Ovary (tissue), 9 donors: Measurements from ENCODE around the gene IMPA2. TPM values are rescaled to one million over a fixed set of nuclear protein-coding genes. Genes with fewer than 3 reads are reported as not detected.

ENCODE experiments used
- DNase-seq, 5 donors: peaks; one replicate each; pipeline ENCODE4 v3.0.0-alpha.2; 2019 to 2020
- H3K27ac ChIP-seq, 2 donors: fragments of 200-600 bp; one replicate each; pipeline versions ENCODE4 v1.5.1 to v1.8.0; 2019 to 2022
- H3K27me3 ChIP-seq: fragments of 200-600 bp; one replicate; pipeline ENCODE4 v1.8.0; 2022
- H3K36me3 ChIP-seq: fragments of 200-600 bp; sonication (generic); one replicate; pipeline ENCODE4 v1.5.1; 2019
- H3K4me1 ChIP-seq: one replicate; pipeline ENCODE4 v1.8.1; 2013; ENCODE audit warnings: mild to moderate bottlenecking, moderate library complexity; ENCODE audit not compliant: insufficient read depth
- H3K4me3 ChIP-seq: fragments of 200-600 bp; sonication (generic); one replicate; pipeline ENCODE4 v1.5.1; 2017
- H3K9me3 ChIP-seq, 2 donors: fragments of 200-600 bp in 1 of 2; sonication (generic) in 1 of 2; one replicate each; pipeline versions ENCODE4 v1.5.1 to v1.8.1; 2013 to 2019; ENCODE audit warnings: mild to moderate bottlenecking in 1 of 2, moderate library complexity in 1 of 2
- CTCF ChIP-seq, 3 donors: fragments of 450-650 bp in 2 of 3; fragments of 200-600 bp in 1 of 3; IDR thresholded peaks; one replicate each; pipeline versions ENCODE4 v1.5.1 to v1.8.0; 2016 to 2022; ENCODE audit warnings: antibody characterized with exemption in 3 of 3, mild to moderate bottlenecking in 1 of 3
- EP300 ChIP-seq: sonication (generic); formaldehyde crosslinking; IDR thresholded peaks from one replicate; pipeline ENCODE4 v1.6.1; 2017; ENCODE audit warnings: antibody characterized with exemption
- POLR2A ChIP-seq: fragments of 450-650 bp; IDR thresholded peaks from one replicate; pipeline ENCODE4 v1.6.1; 2017; ENCODE audit warnings: antibody characterized with exemption, mild to moderate bottlenecking, moderate library complexity
- WGBS, 3 donors: extraction: QIAGEN DNeasy Blood & Tissue Kit in 1 of 3; methylation state at CpG; one replicate each; pipeline versions ENCODE4 v1.1.5 to v1.1.7; 2013 to 2017; 5-methylcytosine and 5-hydroxymethylcytosine counted together
- intact Hi-C, 4 donors: fragments of 100-400 bp; cut with DNase I; formaldehyde crosslinking; loops; one replicate each; pipeline versions ENCODE4 v1.11.0 to v1.15.1; 2022 to 2023
- polyA plus RNA-seq, 2 donors: library from polyadenylated mRNA; stranded (reverse); fragments of 200-250 nt in 1 of 2; fragments of 350-450 nt in 1 of 2; fragmentation: Illumina TruSeq in 1 of 2; extraction: RNeasy Lipid Tissue Mini Kit (QIAGEN cat#74804) in 1 of 2; gene quantifications; one replicate each; pipeline ENCODE4 v1.2.3, GENCODE V29; 2013 to 2014
- total RNA-seq, 7 donors: library from RNA; depleted of rRNA in 2 of 7; stranded (reverse); fragments of >200 nt in 2 of 7; fragmentation: NEBNext Ultra II Directional in 3 of 7; extraction: Animal tissue kit (Norgen Biotek cat#: 25700) in 3 of 7; gene quantifications; one replicate each; pipeline versions ENCODE4 v1.1.0 to v1.2.4, GENCODE V29; 2016 to 2023
- donor health status: DM: no; HTN: no; CAD: no; lungs with moderate emphysema.
- donor health status: DM: no; HTN: no; CAD: no.
- donor health status: Bipolar disorder and iron deficiency.
- donor health status: DM: yes; HTN: yes; CAD: no.
- donor health status: DM: no; HTN: no; CAD: no.
- donor health status: DM: yes; HTN: yes; CAD: no.

Gene IMPA2
- total and polyA plus RNA-seq, 9 donors = 15.4 to 33.5 (median 21.1) TPM

- TF ChIP-seq POLR2A (no peak), EP300 (no peak)
Observed at GRCh38 chr18:11985586-11985985, 4.3 kb downstream of the IMPA2 start.

GRCh38 chr18:11986061-11986460 is 4.8 kb downstream of the IMPA2 start:
- Histone ChIP-seq H3K4me1 (no peaks in the 10 kb centered on the region), H3K27me3 (no peaks in the 10 kb centered on the region), H3K4me3 (no peak overlapping the region), H3K27ac (no peak overlapping the region), H3K9me3 (no peaks in the 10 kb centered on the region), H3K36me3 (no peaks in the 10 kb centered on the region)
- intact Hi-C loops = no loop called here
- TF ChIP-seq POLR2A (no peak), CTCF (IDR thresholded peaks at IDR 0.05) (no peak), EP300 (no peak)
- WGBS, 3 donors = 91 to 96% (median 92%) methylated on average over 9 of the region's 9 CpGs
- DNase-seq = peak in 1 of 5 donors; percentile 17

More at GRCh38 chr18:11985586-11985985, 4.3 kb downstream of the IMPA2 start:
- H3K4me3 ChIP-seq = no peak overlapping the region
- intact Hi-C loops = no loop called here
- H3K9me3 ChIP-seq = no peaks in the 10 kb centered on the region
- no peaks in the 10 kb centered on the region for H3K4me1 ChIP-seq
- WGBS, 3 donors = 88 to 95% (median 89%) methylated on average over 3 of the region's 3 CpGs
- H3K27me3 ChIP-seq = no peaks in the 10 kb centered on the region
- H3K27ac ChIP-seq = no peak overlapping the region
- H3K36me3 ChIP-seq = no peaks in the 10 kb centered on the region
- DNase-seq = peak in 1 of 5 donors; percentile 13

- no peak overlapping the region for H3K27ac ChIP-seq
- peaks cover 2% of the 10 kb centered on the region for H3K4me1 ChIP-seq
- H3K27me3 ChIP-seq = no peaks in the 10 kb centered on the region
- intact Hi-C loops = no loop called here
- H3K4me3 ChIP-seq = no peak overlapping the region
- no peak for TF ChIP-seq POLR2A
- TF ChIP-seq EP300 = no peak
- no peak for TF ChIP-seq CTCF (IDR thresholded peaks at IDR 0.05)
- peak in 1 of 5 donors; percentile 19 for DNase-seq
- no peaks in the 10 kb centered on the region for H3K9me3 ChIP-seq
- no peaks in the 10 kb centered on the region for H3K36me3 ChIP-seq
- 56 to 62% (median 60%) methylated on average over 7 of the region's 7 CpGs for WGBS, 3 donors
Observed at GRCh38 chr18:11987527-11987926, 6.2 kb downstream of the IMPA2 start.

- H3K4me3 ChIP-seq = no peak overlapping the region
- TF ChIP-seq EP300 = no peak
- no peak for TF ChIP-seq POLR2A
- no peak for TF ChIP-seq CTCF (IDR thresholded peaks at IDR 0.05)
- H3K27ac ChIP-seq = no peak overlapping the region
- 88 to 91% (median 90%) methylated on average over 8 of the region's 8 CpGs for whole genome bisulfite sequencing, 3 donors
- no peaks in the 10 kb centered on the region for H3K9me3 ChIP-seq
- peaks cover 2% of the 10 kb centered on the region for H3K4me1 ChIP-seq
- no peaks in the 10 kb centered on the region for H3K27me3 ChIP-seq
- intact Hi-C loops = no loop called here
- DNase-seq = peak in 2 of 5 donors; percentile 10 to 15
- no peaks in the 10 kb centered on the region for H3K36me3 ChIP-seq
Observed at GRCh38 chr18:11989174-11989573, 7.9 kb downstream of the IMPA2 start.

- intact Hi-C loops = loop anchor here in 1 of 4 donors (10.0 kb wide), 1 partner anchor 55 kb away; no protein-coding TSS in a partner anchor
- 74 to 86% (median 85%) methylated on average over 6 of the region's 6 CpGs for WGBS, 3 donors
- Histone ChIP-seq H3K4me1 (peaks cover 4% of the 10 kb centered on the region), H3K27me3 (no peaks in the 10 kb centered on the region), H3K4me3 (no peak overlapping the region), H3K27ac (no peak overlapping the region), H3K36me3 (no peaks in the 10 kb centered on the region), H3K9me3 (no peaks in the 10 kb centered on the region)
- DNase-seq = peak in 1 of 5 donors; percentile 18
- TF ChIP-seq POLR2A = no peak
- no peak for TF ChIP-seq CTCF (IDR thresholded peaks at IDR 0.05)
- no peak for TF ChIP-seq EP300
Observed at GRCh38 chr18:11989966-11990380, 8.7 kb downstream of the IMPA2 start.
